HepG2 (cell line): ENCODE measurements around the gene TBC1D21. TPM values are rescaled to one million over a fixed set of nuclear protein-coding genes. Genes with fewer than 3 reads are reported as not detected.

Experiments
- ATAC-seq: fragments of 200-7000 bp; cut with Tn5 transposase; 3 replicates; pipeline ENCODE4 v1.9.1; 2020; ENCODE audit warnings: mild to moderate bottlenecking, moderate library complexity
- BruUV-seq: library from RNA; stranded (reverse); fragments of 400-500 nt; replicated peaks from 2 replicates; lab custom pipeline; 2021; lab: Mats Ljungman, UMichigan
- CTCF ChIA-PET: fragments of 300-600 bp; formaldehyde crosslinking; extraction: SDS; loops from one replicate; lab custom pipeline; 2021; ENCODE audit warnings: low total read pairs, inconsistent platforms, low intra/inter-chr PET ratio; lab: Yijun Ruan, JAX
- POLR2A ChIA-PET: fragments of 350-600 bp; sonication (Branson Sonifier 250); formaldehyde crosslinking; loops from one replicate; lab custom pipeline; 2020; ENCODE audit warnings: antibody characterized with exemption, inconsistent platforms; lab: Yijun Ruan, JAX
- DNase-seq: peaks from one replicate; pipeline ENCODE4 v3.0.0-alpha.2; 2015; ENCODE audit warnings: low spot score
- FAIRE-seq: peaks from 3 replicates; lab custom pipeline; 2011; peaks lifted over from hg19 to GRCh38; lab: Jason Lieb, UNC
- H2AFZ ChIP-seq: one replicate; pipeline ENCODE4 v1.6.1; 2011; ENCODE audit warnings: low read length, inconsistent platforms
- H3K27ac ChIP-seq: fragments of 300-600 bp; 3 replicates; pipeline ENCODE4 v1.8.0; 2011; ENCODE audit warnings: mixed run types, mild to moderate bottlenecking, mixed read lengths, low read length, inconsistent platforms; ENCODE audit not compliant: insufficient read depth; ENCODE audit errors: extremely low read length
- H3K27me3 ChIP-seq, 2 experiments: fragments of 200-600 bp in 1 of 2; 2 replicates in 1 of 2; 3 replicates in 1 of 2; pipeline versions ENCODE4 v1.6.0 to v1.8.0; 2011; ENCODE audit warnings: low read length in 2 of 2, mild to moderate bottlenecking in 2 of 2, moderate library complexity in 2 of 2, inconsistent platforms in 1 of 2; ENCODE audit not compliant: insufficient read depth in 2 of 2, control insufficient read depth in 1 of 2
- H3K36me3 ChIP-seq, 2 experiments: fragments of 200-600 bp in 1 of 2; replicated peaks in 1 of 2; 2 replicates in 1 of 2; 3 replicates in 1 of 2; pipeline versions ENCODE4 v1.5.1 to v1.8.0; 2011; ENCODE audit warnings: low read length in 2 of 2, inconsistent platforms in 1 of 2; ENCODE audit not compliant: insufficient read depth in 2 of 2, control insufficient read depth in 1 of 2
- H3K4me1 ChIP-seq: 2 replicates; pipeline ENCODE4 v1.5.1; 2012; ENCODE audit warnings: low read length, inconsistent platforms; ENCODE audit not compliant: insufficient read depth
- H3K4me2 ChIP-seq: 2 replicates; pipeline ENCODE4 v1.6.0; 2011; ENCODE audit warnings: low read depth, low read length, inconsistent platforms
- H3K4me3 ChIP-seq, 3 experiments: fragments of 200-600 bp in 1 of 3; sonication (generic), shearing (Covaris generic) in 1 of 3; replicated peaks in 1 of 3; 2 replicates each; pipeline ENCODE4 v1.5.1; 2011 to 2016; ENCODE audit warnings: low read length in 3 of 3, inconsistent platforms in 2 of 3, low read depth in 2 of 3, mild to moderate bottlenecking in 2 of 3, control low read depth in 1 of 3, mixed read lengths in 1 of 3; ENCODE audit not compliant: insufficient read depth in 1 of 3
- H3K79me2 ChIP-seq: one replicate; pipeline ENCODE4 v1.6.1; 2011; ENCODE audit warnings: low read length, inconsistent platforms; ENCODE audit not compliant: insufficient read depth
- H3K9ac ChIP-seq: 2 replicates; pipeline ENCODE4 v1.6.0; 2011; ENCODE audit warnings: mild to moderate bottlenecking, low read depth, low read length, inconsistent platforms; ENCODE audit not compliant: insufficient read depth
- H3K9me3 ChIP-seq: 2 replicates; pipeline ENCODE4 v1.5.1; 2012; ENCODE audit warnings: mild to moderate bottlenecking, low read length
- H4K20me1 ChIP-seq: 2 replicates; pipeline ENCODE4 v1.6.0; 2011; ENCODE audit warnings: inconsistent platforms, mild to moderate bottlenecking, low read length, moderate library complexity; ENCODE audit not compliant: insufficient read depth
- CBX5 ChIP-seq: sonication (generic); formaldehyde crosslinking; IDR thresholded peaks from 2 replicates; pipeline ENCODE4 v1.4.0; 2020; ENCODE audit warnings: missing genetic modification reagents, borderline replicate concordance
- FOXC1 ChIP-seq: sonication (generic); formaldehyde crosslinking; IDR thresholded peaks from 2 replicates; pipeline ENCODE4 v1.8.0; 2022; ENCODE audit warnings: mild to moderate bottlenecking, missing genetic modification reagents, borderline replicate concordance
- HIVEP1 ChIP-seq: sonication (generic); formaldehyde crosslinking; IDR thresholded peaks from 2 replicates; pipeline ENCODE4 v1.4.0; 2020; ENCODE audit warnings: mild to moderate bottlenecking, missing genetic modification reagents
- HMGXB4 ChIP-seq, 2 experiments: sonication (generic) in 1 of 2; formaldehyde crosslinking in 1 of 2; IDR thresholded peaks; 2 replicates each; pipeline versions ENCODE4 v1.4.0 to v1.6.1; 2018 to 2020; ENCODE audit warnings: missing genetic modification reagents in 2 of 2, borderline replicate concordance in 1 of 2, low read depth in 1 of 2, mild to moderate bottlenecking in 1 of 2, missing biosample characterization in 1 of 2
- KIAA2018 ChIP-seq: sonication (generic); formaldehyde crosslinking; IDR thresholded peaks from 2 replicates; pipeline ENCODE4 v1.5.0; 2020; ENCODE audit warnings: mild to moderate bottlenecking, missing genetic modification reagents, borderline replicate concordance
- MIER3 ChIP-seq: IDR thresholded peaks from 2 replicates; pipeline ENCODE4 v1.6.1; 2016; ENCODE audit warnings: missing compliant biosample characterization, borderline replicate concordance
- RBAK ChIP-seq: sonication (generic); formaldehyde crosslinking; IDR thresholded peaks from 2 replicates; pipeline ENCODE4 v1.5.1; 2020; ENCODE audit warnings: mild to moderate bottlenecking, missing genetic modification reagents
- RELA ChIP-seq: sonication (generic); formaldehyde crosslinking; IDR thresholded peaks from 2 replicates; pipeline ENCODE4 v1.4.0; 2020; ENCODE audit warnings: missing genetic modification reagents
- RFXANK ChIP-seq: IDR thresholded peaks from 2 replicates; pipeline ENCODE4 v1.6.1; 2016
- TRIM24 ChIP-seq: sonication (generic); formaldehyde crosslinking; IDR thresholded peaks from 2 replicates; pipeline ENCODE4 v1.8.0; 2022; ENCODE audit warnings: mild to moderate bottlenecking, missing genetic modification reagents
- ZBTB46 ChIP-seq: sonication (generic); formaldehyde crosslinking; IDR thresholded peaks from 2 replicates; pipeline ENCODE4 v1.4.0; 2020; ENCODE audit warnings: mild to moderate bottlenecking, missing genetic modification reagents, borderline replicate concordance
- ZSCAN20 ChIP-seq: sonication (generic); formaldehyde crosslinking; IDR thresholded peaks from 2 replicates; pipeline ENCODE4 v1.4.0; 2020; ENCODE audit warnings: missing genetic modification reagents, mild to moderate bottlenecking, borderline replicate concordance
- WGBS: methylation state at CpG from one replicate; pipeline ENCODE4 v1.1.6; 2017; ENCODE audit warnings: low lambda C conversion rate; 5-methylcytosine and 5-hydroxymethylcytosine counted together
- in situ Hi-C: cut with HindIII; loops from 2 replicates; pipeline ENCODE4 v1.10.0; 2017; ENCODE audit warnings: low pct_unique_long_range_greater_than_20kb; ENCODE audit not compliant: extremely low pct_ligation_motif_present
- intact Hi-C: fragments of 100-400 bp; cut with micrococcal nuclease; formaldehyde crosslinking; loops from one replicate; pipeline ENCODE4 v1.10.0; 2022; ENCODE audit not compliant: unreplicated experiment
- polyA plus RNA-seq, 8 experiments: library from polyadenylated mRNA; depleted of rRNA in 3 of 8; stranded (reverse) in 7 of 8; unstranded in 1 of 8; fragments of >200 nt; fragmentation: Illumina TruSeq in 4 of 8; extraction: Trizol in 4 of 8; gene quantifications; 2 replicates each; pipeline versions ENCODE4 v1.2.1 to v1.2.3, GENCODE V29; 2011 to 2016; ENCODE audit warnings: low read depth in 4 of 8, missing spikeins in 1 of 8, mixed read lengths in 1 of 8; ENCODE audit not compliant: insufficient read depth in 1 of 8
- total RNA-seq, 5 experiments: library from RNA; depleted of rRNA; stranded (reverse); fragments of >200 nt; fragmentation: Illumina TruSeq; extraction: Trizol; gene quantifications; 2 replicates each; pipeline ENCODE4 v1.2.3, GENCODE V29; 2016; ENCODE audit warnings: low read depth in 1 of 5

TBC1D21 gene
- total and polyA plus RNA-seq, 2 of the 13 experiments (the other 11 are each of a cell fraction or from before 2014, with no cell fraction given) = not detected

- ATAC-seq = no peak
- CTCF ChIA-PET = no interaction called here
- intact Hi-C loops = no loop called here
Measured at GRCh38 chr15:73870700-73871408, 2.5 kb upstream of the TBC1D21 start.

More at GRCh38 chr15:73870700-73871408, 2.5 kb upstream of the TBC1D21 start:
- Histone ChIP-seq H4K20me1 (no peaks in the 10 kb centered on the region), H3K4me2 (no peak overlapping the region)
- in situ Hi-C loops = loop anchor here (5.0 kb wide), 1 partner anchor 36 kb away; no protein-coding TSS in a partner anchor
- DNase-seq = no peak
- TF ChIP-seq KIAA2018 = no peak
- no peak for TF ChIP-seq CBX5
- TF ChIP-seq RELA = no peak
- TF ChIP-seq ZBTB46 (CRISPR knock-in tag) = no peak
- TF ChIP-seq RFXANK = no peak
- TF ChIP-seq RBAK = no peak
- no peak for TF ChIP-seq MIER3
- no peak for TF ChIP-seq ZSCAN20 (CRISPR knock-in tag)
- no peak for TF ChIP-seq TRIM24
- TF ChIP-seq HMGXB4 (CRISPR knock-in tag; IDR thresholded peaks at IDR 0.05; ENCODE audit: borderline replicate concordance in 1 of 2, low read depth in 1 of 2) = no peak
- no peak for TF ChIP-seq FOXC1 (CRISPR knock-in tag)
- no peak for TF ChIP-seq HIVEP1 (CRISPR knock-in tag)
- TF ChIP-seq, all 625 proteins: peak for 0
- POLR2A ChIA-PET = no interaction called here
- H3K27me3 ChIP-seq = peaks cover 0 to 5% of the 10 kb centered on the region in 2 experiments; a peak in 1 of 5 replicates
- H3K4me3 ChIP-seq = no peak overlapping the region
- no peak overlapping the region for H3K27ac ChIP-seq
- BruUV-seq = no TSS peak
- no peaks in the 10 kb centered on the region for H3K4me1 ChIP-seq
- no peaks in the 10 kb centered on the region for H3K79me2 ChIP-seq
- H3K36me3 ChIP-seq = no peaks in the 10 kb centered on the region
- 50% methylated on average over 15 of the region's 17 CpGs for WGBS
- FAIRE-seq = no peak
- H2AFZ ChIP-seq = no peak overlapping the region
- H3K9ac ChIP-seq = no peak overlapping the region
- no peaks in the 10 kb centered on the region for H3K9me3 ChIP-seq
